Amniotic epithelial cell (primary cell): ENCODE data around the gene PXK.
A peak's percentile ranks its signal among the peaks of the same experiment; 100 is the strongest.
"Not testable (repeated sequence)": the region's sequence is repeated elsewhere in the genome, so short reads cannot be mapped to it uniquely, and the experiment has no call there.

Experiments
- DNase-seq: peaks from one replicate; pipeline ENCODE4 v3.0.0-alpha.2; 2010; ENCODE audit warnings: low read depth

Gene PXK

GRCh38 chr3:58323529-58324390 lies 8.9 kb upstream of the PXK start:
- DNase-seq = no peak

GRCh38 chr3:58324391-58325390 lies 8.0 kb upstream of the PXK start:
- no peak for DNase-seq

DNA sequence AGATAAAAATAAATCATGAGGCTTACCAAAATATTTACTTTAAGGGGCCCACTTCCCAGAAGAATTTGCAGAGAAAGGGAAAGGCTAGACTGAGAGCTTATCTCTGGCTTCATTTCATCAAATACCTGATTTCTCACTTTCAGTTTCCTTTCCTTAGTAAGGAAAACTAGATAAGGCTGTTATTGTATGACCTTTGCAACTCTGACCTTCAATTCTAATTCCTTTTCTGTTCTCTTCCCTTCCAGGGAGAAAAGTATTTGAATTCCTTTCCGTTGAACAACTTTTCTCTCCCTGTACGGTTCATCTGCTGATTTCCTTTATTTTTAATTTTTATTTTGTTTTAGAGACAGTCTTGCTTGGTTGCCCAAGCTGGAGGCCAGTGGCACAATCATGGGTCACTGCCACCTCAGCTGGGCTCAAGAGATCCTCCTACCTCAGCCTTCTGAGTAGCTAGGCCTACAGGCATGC lies 7.1 kb upstream of the PXK start:
- DNase-seq = peak; percentile 69

GRCh38 chr3:58326267-58326900 lies 6.3 kb upstream of the PXK start:
- no peak for DNase-seq

- no peak for DNase-seq
Measured at GRCh38 chr3:58329150-58329921, 3.4 kb upstream of the PXK start.

DNA sequence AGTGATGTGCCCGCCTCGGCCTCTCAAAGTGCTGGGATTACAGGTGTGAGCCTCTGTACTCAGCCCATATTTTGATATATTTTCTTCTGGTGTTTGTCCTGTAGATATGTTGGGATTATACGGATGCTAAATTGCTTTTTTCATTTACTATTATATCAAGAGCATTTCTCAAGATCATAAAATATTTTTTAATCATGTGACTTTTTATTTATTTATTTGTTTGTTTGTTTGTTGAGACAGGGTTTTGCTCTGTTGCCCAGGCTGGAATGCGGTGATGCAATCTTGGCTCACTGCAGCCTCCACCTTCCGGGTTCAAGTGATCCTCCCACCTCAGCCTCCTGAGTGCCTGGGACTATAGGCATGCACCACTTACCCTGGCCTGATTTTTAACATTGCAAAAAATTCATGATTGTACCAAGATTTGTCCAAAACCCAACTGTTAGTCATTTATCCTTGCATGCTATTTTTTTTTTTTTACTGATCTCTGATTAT lies 2.7 kb upstream of the PXK start:
- DNase-seq = no peak

GRCh38 chr3:58331593-58332152 lies 1.0 kb upstream of the PXK start:
- no peak for DNase-seq

DNA sequence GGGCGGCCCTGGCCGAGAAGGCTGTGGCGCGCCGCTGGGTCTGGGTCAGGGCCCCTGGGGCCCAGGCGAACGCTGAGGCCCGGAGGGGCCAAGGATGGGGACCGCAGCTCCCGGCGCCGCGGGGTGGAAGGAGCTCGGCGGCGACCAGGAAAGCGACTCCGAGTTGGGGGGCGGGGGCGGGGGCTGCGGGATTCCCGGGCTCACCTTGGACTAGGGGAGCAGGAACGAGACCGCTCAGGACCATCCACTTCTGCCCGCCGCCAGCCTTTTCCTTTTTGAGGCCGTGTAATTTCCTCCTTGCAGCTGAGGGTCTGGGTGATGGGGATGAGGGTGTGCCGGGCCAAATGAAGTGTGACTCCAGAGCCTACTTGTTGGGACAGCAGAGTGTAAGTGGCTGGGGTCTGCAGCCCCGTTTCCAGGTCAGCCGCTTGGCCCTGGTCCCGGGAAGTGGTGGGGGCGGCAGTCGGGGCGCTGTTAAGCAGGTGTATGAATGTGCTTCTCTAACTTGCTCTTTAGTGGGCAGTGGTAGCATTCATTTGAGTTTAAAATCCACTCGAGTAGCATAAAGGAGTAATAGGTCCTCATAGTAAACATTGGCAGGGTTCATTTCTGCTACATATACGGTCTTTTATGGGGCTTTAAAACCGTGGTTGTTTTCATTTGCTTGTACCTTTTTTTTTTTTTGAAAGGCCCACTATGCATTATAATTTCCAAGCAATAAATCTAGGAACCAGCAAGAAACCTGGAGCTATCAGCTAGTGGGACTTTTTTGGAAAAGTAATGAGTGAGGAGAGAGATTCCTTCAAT lies 717 bp downstream of the PXK start:
- DNase-seq = peak; percentile 46

DNA sequence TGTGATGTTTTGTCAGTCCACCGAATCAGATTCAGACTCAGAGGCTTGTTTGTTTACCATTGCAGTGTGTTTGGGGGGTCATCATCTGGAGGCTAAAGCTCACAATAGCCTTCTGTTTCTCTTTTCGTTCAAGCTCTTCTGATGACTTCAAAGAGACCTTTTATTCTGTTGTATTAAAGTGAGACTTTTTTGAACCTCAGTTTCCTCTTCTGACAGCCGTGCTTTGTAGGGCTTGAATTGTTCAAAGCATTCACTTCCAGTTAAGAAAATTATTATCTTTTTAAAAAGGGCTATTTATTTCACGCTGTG lies 1.3 kb downstream of the PXK start:
- DNase-seq = peak; percentile 20

GRCh38 chr3:58334506-58334884 lies 1.8 kb downstream of the PXK start:
- no peak for DNase-seq

DNA sequence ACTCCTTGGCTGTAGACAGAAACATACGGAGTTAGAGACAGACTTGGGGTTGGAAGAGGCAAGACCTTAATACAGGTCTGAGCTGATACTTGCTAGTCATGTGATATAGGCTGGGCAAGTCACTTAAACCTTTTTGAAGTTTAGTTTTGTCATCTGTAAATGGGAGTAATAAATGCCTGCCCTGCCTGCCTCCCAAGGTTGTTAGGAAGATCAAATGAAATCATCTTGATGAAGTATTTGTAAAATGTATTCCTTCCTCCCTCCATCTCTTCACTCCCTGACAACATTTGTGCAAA lies 2.9 kb downstream of the PXK start:
- no peak for DNase-seq

GRCh38 chr3:58336135-58336882 lies 3.6 kb downstream of the PXK start:
- peak; percentile 90 for DNase-seq

DNA sequence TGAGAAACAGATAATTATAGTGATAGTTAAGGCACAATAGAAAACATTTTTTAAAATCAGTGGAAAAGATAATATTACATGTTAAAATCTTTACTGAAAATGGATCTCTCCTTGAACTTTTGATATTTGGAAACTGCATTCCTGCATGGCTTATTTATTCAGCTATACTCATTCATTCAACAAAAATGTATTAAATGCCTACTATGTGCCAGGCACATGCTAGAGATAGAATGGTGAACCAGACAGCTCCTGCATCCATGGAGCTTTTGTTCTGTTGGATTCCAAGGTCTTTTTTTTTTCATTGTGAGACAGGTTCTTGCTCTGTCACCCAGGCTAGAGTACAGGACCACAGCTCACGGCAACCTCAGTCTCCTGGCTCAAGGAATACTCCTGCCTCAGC lies 4.5 kb downstream of the PXK start:
- no peak for DNase-seq

DNA sequence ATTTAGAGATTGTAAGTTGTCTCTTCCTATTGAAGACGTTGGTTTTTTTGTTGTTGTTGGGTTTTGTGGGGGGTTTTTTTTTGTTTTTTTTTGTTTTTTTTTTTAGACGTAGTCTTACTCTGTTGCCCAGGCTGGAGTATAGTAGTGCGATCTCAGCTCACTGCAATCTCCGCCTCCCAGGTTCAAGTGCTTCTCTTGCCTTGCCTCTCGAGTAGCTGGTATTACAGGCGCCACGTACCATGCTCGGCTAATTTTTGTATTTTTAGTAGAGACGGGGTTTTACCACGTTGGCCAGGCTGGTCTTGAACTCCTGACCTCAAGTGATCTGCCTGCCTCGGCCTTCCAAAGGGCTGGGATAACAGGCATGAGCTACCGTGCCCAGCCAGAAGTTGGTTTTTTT lies 6.5 kb downstream of the PXK start:
- DNase-seq = not testable (repeated sequence)

GRCh38 chr3:58340594-58341244 lies 8.0 kb downstream of the PXK start:
- DNase-seq = no peak

DNA sequence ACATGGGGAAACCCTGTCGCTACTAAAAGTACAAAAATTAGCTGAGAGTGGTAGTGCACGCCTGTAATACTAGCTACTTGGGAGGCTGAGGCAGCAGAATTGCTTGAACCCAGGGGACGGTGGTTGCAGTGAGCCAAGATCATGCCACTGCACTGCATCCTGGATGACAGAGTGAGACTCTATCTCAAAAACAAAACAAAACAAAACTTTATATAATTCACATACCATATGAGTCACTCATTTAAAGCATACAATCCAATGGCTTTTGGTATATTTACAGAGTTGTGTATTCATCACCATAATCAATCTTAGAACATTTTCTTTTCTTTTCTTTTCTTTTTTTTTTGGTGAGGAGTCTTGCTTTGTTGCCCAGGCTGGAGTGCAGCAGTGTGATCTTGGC lies 8.7 kb downstream of the PXK start:
- no peak for DNase-seq

DNA sequence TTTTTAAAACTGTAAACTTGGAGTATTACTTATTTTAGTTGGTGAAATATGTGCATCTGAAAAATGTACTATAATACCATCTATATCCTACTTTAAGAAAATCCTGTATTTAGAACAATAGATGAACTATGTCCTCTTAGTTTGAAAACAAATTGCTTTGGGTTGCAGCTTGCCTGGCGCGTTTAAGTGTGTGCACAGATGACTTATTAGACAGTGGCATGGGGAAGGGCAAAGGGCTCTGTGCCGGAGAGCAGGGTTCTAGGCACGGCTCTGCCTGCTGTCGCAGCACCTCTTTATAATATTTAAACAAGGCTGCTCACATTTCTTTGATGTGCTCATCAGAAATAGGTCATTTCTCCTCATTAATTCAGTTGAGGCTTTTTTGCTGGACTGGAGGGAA lies 10.0 kb downstream of the PXK start:
- DNase-seq = peak; percentile 24

- DNase-seq = peak; percentile 19
Measured at GRCh38 chr3:58345457-58345856, 12.8 kb downstream of the PXK start.

DNA sequence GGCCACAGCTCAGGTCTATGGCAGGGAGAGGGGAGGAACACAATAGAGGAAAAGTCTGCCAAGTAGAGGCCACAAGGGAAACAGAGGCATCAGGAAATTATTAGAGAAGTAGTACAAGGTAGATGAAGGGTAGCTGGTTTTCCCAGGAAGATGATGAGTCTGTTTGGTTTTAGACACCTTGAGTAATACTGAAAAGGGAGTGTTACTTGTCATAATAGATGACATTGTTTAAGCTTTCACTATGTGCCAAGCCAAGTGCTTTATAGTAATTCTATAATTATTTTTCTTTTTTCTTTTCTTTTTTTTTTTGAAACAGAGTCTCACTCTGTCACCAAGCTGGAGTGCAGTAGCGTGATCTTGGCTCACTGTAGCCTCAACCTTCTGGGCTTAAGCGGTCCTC lies 13.7 kb downstream of the PXK start:
- DNase-seq = no peak
